BJ (cell line): ENCODE data around the gene WDR70. TPM values are rescaled to one million over a fixed set of nuclear protein-coding genes. Genes with fewer than 3 reads are reported as not detected.
"Not testable (repeated sequence)": the region's sequence is repeated elsewhere in the genome, so short reads cannot be mapped to it uniquely, and the experiment has no call there.

ENCODE experiments used
- CTCF ChIA-PET: fragments of 350-600 bp; formaldehyde crosslinking; extraction: SDS; loops from one replicate; lab custom pipeline; 2021; ENCODE audit warnings: antibody characterized with exemption, inconsistent platforms; lab: Yijun Ruan, JAX
- POLR2A ChIA-PET: fragments of 300-600 bp; sonication (Branson Sonifier 250); formaldehyde crosslinking; extraction: SDS; loops from one replicate; lab custom pipeline; 2021; ENCODE audit warnings: antibody characterized with exemption; lab: Charles Lee
- DNase-seq: peaks from one replicate; pipeline ENCODE4 v3.0.0-alpha.2; 2011; ENCODE audit warnings: low read depth
- H3K27me3 ChIP-seq: 2 replicates; pipeline ENCODE4 v1.6.0; 2011; ENCODE audit warnings: low read length; ENCODE audit not compliant: control insufficient read depth, insufficient read depth
- H3K36me3 ChIP-seq: 2 replicates; pipeline ENCODE4 v1.5.1; 2011; ENCODE audit warnings: low read length; ENCODE audit not compliant: control insufficient read depth, insufficient read depth
- H3K4me3 ChIP-seq: 2 replicates; pipeline ENCODE4 v1.5.1; 2011; ENCODE audit warnings: low read depth, mild to moderate bottlenecking, control low read depth, low read length
- polyA minus RNA-seq: library from RNA; depleted of rRNA, polyadenylated mRNA; stranded (reverse); fragments of >200 nt; gene quantifications from 2 replicates; pipeline ENCODE4 v1.2.3, GENCODE V29; 2011; rRNA and poly(A)+ RNA removed
- polyA plus RNA-seq: library from polyadenylated mRNA; depleted of rRNA; stranded (reverse); fragments of >200 nt; gene quantifications from 2 replicates; pipeline ENCODE4 v1.2.3, GENCODE V29; 2011; rRNA removed
- TF ChIP-seq, protein P1 (sequence below): IDR thresholded peaks from 2 replicates; pipeline ENCODE4 v1.5.1; 2011; ENCODE audit warnings: low read depth, mild to moderate bottlenecking, control low read depth, inconsistent platforms, low read length, moderate library complexity; ENCODE audit not compliant: insufficient read depth

Gene WDR70
- polyA plus RNA-seq, result 14.0 and 22.8 TPM in 2 replicates
- 10.4 and 16.1 TPM in 2 replicates for polyA minus RNA-seq

DNA sequence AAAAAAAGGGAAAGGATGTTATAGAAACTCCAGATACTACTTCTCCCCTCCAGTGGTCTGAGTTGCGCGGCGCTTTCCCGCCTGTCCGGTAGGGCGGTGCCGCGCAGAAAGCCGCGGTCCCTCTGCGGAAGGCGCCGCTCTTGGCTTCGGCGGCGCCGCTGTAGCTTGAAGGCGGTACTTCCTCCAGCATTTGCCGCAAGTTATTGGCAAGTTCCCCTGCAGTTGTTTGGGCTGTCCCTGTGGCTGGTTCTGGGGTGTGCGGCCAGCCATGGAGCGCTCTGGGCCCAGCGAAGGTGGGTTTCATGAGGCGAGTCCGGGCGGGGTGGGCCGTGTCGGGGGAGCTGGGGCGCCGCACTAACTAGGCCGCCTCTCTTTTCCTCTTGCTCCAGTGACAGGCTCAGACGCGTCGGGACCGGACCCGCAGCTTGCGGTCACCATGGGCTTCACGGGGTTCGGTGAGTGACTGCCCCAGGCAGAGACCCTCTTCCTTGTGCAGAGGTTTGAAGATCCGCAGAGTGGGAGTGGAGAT is at the start of gene WDR70:
Gene WDR70 (plus strand): TSS at position 219 of the 529 bp plus-strand sequence. CDS start 50 bp downstream, at position 269.
- peak within 1 kb of the TSS; percentile 52 for H3K4me3 ChIP-seq
- TF ChIP-seq, protein P1, sequence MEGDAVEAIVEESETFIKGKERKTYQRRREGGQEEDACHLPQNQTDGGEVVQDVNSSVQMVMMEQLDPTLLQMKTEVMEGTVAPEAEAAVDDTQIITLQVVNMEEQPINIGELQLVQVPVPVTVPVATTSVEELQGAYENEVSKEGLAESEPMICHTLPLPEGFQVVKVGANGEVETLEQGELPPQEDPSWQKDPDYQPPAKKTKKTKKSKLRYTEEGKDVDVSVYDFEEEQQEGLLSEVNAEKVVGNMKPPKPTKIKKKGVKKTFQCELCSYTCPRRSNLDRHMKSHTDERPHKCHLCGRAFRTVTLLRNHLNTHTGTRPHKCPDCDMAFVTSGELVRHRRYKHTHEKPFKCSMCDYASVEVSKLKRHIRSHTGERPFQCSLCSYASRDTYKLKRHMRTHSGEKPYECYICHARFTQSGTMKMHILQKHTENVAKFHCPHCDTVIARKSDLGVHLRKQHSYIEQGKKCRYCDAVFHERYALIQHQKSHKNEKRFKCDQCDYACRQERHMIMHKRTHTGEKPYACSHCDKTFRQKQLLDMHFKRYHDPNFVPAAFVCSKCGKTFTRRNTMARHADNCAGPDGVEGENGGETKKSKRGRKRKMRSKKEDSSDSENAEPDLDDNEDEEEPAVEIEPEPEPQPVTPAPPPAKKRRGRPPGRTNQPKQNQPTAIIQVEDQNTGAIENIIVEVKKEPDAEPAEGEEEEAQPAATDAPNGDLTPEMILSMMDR, result peak; percentile 61
- H3K27me3 ChIP-seq, H3K36me3 ChIP-seq: not testable (repeated sequence)
- POLR2A ChIA-PET, result interaction anchor here (0.6 to 1.0 kb wide), 3 partner anchors 8 to 813 kb away, joined by 3 to 12 read pairs (median 4); partner anchors contain the start of gene NUP155
- CTCF ChIA-PET, result interaction anchor here (0.7 to 3.5 kb wide), 3 partner anchors 9 to 87 kb away, joined by 3 to 19 read pairs (median 3); partner anchors contain the start of gene NUP155
- DNase-seq, result peak; percentile 59

DNA sequence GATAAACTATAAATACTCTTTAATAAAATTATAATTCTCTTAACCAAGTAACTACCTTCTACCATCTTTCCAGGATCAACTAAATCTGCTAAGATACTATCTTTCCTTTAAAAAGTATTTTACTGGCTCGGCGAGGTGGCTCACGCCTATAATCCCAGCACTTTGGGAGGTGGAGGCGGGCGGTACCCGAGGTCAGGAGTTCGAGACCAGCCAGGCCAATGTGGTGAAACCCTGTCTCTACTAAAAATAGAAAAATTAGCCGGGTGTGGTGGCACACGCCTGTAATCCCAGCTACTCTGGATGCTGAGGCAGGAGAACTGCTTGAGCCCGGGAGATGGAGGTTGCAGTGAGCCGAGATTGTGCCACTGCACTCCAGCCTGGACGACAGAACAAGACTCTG is 44.4 kb upstream of the WDR70 start:
- H3K27me3 ChIP-seq, H3K4me3 ChIP-seq, DNase-seq, POLR2A ChIA-PET, H3K36me3 ChIP-seq, CTCF ChIA-PET: not testable (repeated sequence)

DNA sequence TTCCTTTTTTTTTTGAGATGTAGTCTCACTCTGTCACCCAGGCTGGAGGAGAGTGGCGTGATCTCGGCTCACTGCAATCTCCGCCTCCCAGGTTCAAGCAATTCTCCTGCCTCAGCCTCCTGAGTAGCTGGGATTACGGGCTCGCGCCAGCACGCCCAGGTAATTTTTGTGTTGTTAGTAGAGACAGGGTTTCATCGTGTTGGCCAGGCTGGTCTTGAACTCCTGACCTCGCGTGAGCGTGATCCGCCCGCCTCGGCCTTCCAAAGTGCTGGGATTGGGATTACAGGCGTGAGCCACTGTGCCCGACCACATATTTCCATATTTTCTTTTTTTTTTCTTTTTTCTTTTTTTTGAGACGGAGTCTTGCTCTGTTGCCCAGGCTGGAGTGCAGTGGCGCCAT is 36.4 kb upstream of the WDR70 start:
- H3K4me3 ChIP-seq, POLR2A ChIA-PET, CTCF ChIA-PET, DNase-seq, H3K27me3 ChIP-seq: not testable (repeated sequence)
- peaks cover 14% of the 10 kb centered on the region for H3K36me3 ChIP-seq

DNA sequence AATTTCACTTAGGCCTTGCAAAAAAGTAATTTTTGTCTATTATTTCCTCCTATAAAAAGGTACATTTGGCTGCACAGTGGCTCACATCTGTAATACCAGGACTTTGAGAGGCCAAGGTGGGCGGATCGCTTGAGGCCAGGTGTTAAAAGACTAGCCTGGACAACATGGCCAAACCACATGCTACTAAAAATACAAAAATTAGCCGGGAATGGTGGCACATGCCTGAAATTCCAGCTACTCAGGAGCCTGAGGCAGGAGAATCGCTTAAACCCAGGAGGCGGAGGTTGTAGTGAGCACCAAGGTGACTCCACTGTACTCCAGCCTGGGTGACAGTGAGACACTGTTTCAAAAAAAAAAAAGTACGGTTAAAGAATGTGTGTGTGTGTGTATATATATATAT is 24.0 kb upstream of the WDR70 start:
- Histone ChIP-seq H3K4me3 (no peak overlapping the region), H3K36me3 (peaks cover 6% of the 10 kb centered on the region), H3K27me3 (no peaks in the 10 kb centered on the region)
- ChIA-PET POLR2A (no interaction called here), CTCF (no interaction called here)
- no peak for DNase-seq
- TF ChIP-seq, protein P1, result no peak

DNA sequence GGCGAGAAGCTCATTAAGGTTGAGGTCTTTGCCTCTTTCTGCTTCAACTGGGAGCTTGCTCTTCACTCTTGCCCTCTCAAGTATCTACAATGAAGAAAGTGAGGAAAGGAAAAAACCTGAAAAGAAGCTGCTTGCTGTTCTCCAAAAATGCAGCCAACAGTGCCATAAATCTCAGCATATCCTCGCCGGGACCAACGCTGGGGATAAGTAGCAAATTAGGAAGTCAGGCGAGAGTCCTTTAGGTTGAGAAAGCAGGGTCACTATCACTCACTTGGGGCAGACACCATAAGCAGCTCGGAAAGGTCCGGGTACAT is 8.6 kb upstream of the WDR70 start:
- ChIA-PET POLR2A (interaction anchor here (0.6 to 1.6 kb wide), 3 partner anchors 9 to 468 kb away, joined by 3 to 12 read pairs (median 4); partner anchors contain the start of gene WDR70), CTCF (interaction anchor here (0.6 to 3.6 kb wide), 5 partner anchors 10 to 466 kb away, joined by 3 to 19 read pairs (median 4); partner anchors contain the start of gene WDR70)
- Histone ChIP-seq H3K4me3 (peak overlapping the region; percentile 73), H3K27me3 (no peaks in the 10 kb centered on the region), H3K36me3 (no peaks in the 10 kb centered on the region)
- TF ChIP-seq, protein P1, result no peak
- no peak for DNase-seq

DNA sequence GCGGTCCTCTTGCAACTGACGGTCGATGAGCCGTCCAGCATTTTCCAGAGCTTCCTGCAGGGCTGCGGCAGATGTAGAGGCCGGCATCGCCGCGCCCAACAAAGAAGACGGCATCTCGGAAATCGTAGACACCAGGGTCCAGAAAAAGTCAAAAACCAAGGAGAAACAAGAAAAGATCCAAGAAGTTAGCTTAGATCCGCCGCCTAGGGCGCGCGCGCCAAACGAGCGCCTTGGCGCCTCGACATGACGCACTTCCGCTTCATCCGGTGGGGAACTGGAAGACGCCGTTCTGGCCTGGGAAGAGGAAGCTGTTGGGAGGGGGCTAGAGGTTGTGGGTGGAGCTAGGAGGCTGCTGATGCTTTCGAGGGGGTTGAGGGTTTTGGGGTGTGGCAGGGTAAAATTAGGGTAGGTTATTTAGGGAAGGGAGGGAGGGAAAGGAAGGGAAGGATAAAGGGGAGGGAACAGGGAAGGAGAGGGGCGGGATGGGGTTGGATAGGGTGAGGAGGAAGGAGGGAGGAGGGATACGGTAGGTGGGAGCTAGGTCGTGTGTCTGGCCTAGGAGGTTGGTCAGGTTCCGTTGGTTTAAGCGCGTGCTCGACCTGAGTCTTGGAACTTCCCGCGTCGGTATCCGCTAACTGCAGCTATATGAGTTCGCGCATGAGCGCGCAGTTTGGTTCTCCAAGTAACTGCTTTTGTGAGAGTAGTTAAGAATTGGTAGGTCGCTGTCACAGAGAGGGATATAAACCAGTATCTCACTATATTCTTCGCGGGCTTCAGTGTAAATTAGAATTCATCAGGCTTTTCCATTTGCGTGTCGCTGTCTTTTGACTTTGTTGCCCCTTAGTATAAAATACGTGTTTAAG is 8.0 kb upstream of the WDR70 start, which contains the start of gene NUP155:
Gene NUP155 (minus strand): TSS at position 243 of the 863 bp plus-strand sequence. CDS start 129 bp downstream, at position 114.
- DNase-seq, result peak; percentile 79
- POLR2A ChIA-PET, result interaction anchor here (0.6 to 1.6 kb wide), 4 partner anchors 8 to 468 kb away, joined by 3 to 12 read pairs (median 4); partner anchors contain the start of gene WDR70
- H3K36me3 ChIP-seq, result no peaks in the 10 kb centered on the region
- H3K27me3 ChIP-seq, result no peaks in the 10 kb centered on the region
- CTCF ChIA-PET, result interaction anchor here (0.6 to 3.6 kb wide), 4 partner anchors 9 to 466 kb away, joined by 3 to 19 read pairs (median 4); partner anchors contain the start of gene WDR70
- TF ChIP-seq, protein P1, result no peak
- peak within 1 kb of the TSS; percentile 73 for H3K4me3 ChIP-seq
